NCI-H2029 treated with DMSO at 0.1 percent for 48 hours (cell line): ENCODE results near the gene PADI4.

Experiments used
- DNase-seq: peaks from one replicate; lab custom pipeline; 2025; lab: John Stamatoyannopoulos, UW

The PADI4 gene

GRCh38 chr1:17282836-17283235, 25.2 kb upstream of the PADI4 start:
- no peak for DNase-seq

- DNase-seq: no peak
These were observed 21.4 kb upstream of the PADI4 start for GRCh38 chr1:17286646-17287045.

GRCh38 chr1:17287130-17287776, 20.7 kb upstream of the PADI4 start:
- DNase-seq: no peak

- no peak for DNase-seq
These were observed 18.3 kb upstream of the PADI4 start for GRCh38 chr1:17289721-17290120.

GRCh38 chr1:17290553-17290952, 17.4 kb upstream of the PADI4 start:
- no peak for DNase-seq

- no peak for DNase-seq
These were observed 15.5 kb upstream of the PADI4 start for GRCh38 chr1:17292299-17293160.

GRCh38 chr1:17293681-17294425, 14.1 kb upstream of the PADI4 start:
- DNase-seq: no peak

GRCh38 chr1:17295292-17295691, 12.7 kb upstream of the PADI4 start:
- no peak for DNase-seq

GRCh38 chr1:17296086-17296485, 11.9 kb upstream of the PADI4 start:
- DNase-seq: no peak

GRCh38 chr1:17297991-17298390, 10.0 kb upstream of the PADI4 start:
- DNase-seq: no peak

- DNase-seq: no peak
These were observed 6.2 kb upstream of the PADI4 start for GRCh38 chr1:17301767-17302166.

- no peak for DNase-seq
These were observed 3.7 kb upstream of the PADI4 start for GRCh38 chr1:17304151-17304825.

- DNase-seq: no peak
These were observed 3.2 kb upstream of the PADI4 start for GRCh38 chr1:17304826-17305175.

- DNase-seq: no peak
These were observed 2.4 kb upstream of the PADI4 start for GRCh38 chr1:17305576-17306095.

- no peak for DNase-seq
These were observed 1.6 kb upstream of the PADI4 start for GRCh38 chr1:17306407-17306806.

GRCh38 chr1:17306921-17307320, 1.1 kb upstream of the PADI4 start:
- DNase-seq: no peak

- no peak for DNase-seq
These were observed 668 bp upstream of the PADI4 start for GRCh38 chr1:17307329-17307728.

- DNase-seq: no peak
These were observed 596 bp downstream of the PADI4 start for GRCh38 chr1:17308593-17308992.

GRCh38 chr1:17309426-17310067, 1.6 kb downstream of the PADI4 start:
- no peak for DNase-seq

- no peak for DNase-seq
These were observed 2.2 kb downstream of the PADI4 start for GRCh38 chr1:17310068-17310640.
